ENCODE measurements around the gene PCTP. TPM values are rescaled to one million over a fixed set of nuclear protein-coding genes. Genes with fewer than 3 reads are reported as not detected.
A peak's percentile ranks its signal among the peaks of the same experiment; 100 is the strongest.

The PCTP gene
- total RNA-seq, 4 donors from 2014 or later, result 8.6 to 581 (median 35.0) TPM

GRCh38 chr17:55710410-55710809, 40.4 kb upstream of the PCTP start:
- Histone ChIP-seq H3K9me3 (no peaks in the 10 kb centered on the region), H3K27me3 (no peaks in the 10 kb centered on the region), H3K27ac (peak overlapping the region in 1 of 4 donors; percentile 57), H3K4me1 (peaks cover 0 to 5% (median 0%) of the 10 kb centered on the region in 4 donors), H3K36me3 (no peaks in the 10 kb centered on the region), H3K4me3 (no peak overlapping the region)
- intact Hi-C loops (cut with DNase I; ENCODE audit: low total_unique reads) (loop anchor here (10.0 kb wide), 1 partner anchor 66 kb away; no protein-coding TSS in a partner anchor), in situ Hi-C loops (cut with MboI; ENCODE audit: low pct_ligation_motif_present in 1 of 4, low pct_unique_long_range_greater_than_20kb in 1 of 4, low sequenced_read_pairs in 3 of 4) (no loop called here)
- DNase-seq, result no peak
- TF ChIP-seq, protein P1, sequence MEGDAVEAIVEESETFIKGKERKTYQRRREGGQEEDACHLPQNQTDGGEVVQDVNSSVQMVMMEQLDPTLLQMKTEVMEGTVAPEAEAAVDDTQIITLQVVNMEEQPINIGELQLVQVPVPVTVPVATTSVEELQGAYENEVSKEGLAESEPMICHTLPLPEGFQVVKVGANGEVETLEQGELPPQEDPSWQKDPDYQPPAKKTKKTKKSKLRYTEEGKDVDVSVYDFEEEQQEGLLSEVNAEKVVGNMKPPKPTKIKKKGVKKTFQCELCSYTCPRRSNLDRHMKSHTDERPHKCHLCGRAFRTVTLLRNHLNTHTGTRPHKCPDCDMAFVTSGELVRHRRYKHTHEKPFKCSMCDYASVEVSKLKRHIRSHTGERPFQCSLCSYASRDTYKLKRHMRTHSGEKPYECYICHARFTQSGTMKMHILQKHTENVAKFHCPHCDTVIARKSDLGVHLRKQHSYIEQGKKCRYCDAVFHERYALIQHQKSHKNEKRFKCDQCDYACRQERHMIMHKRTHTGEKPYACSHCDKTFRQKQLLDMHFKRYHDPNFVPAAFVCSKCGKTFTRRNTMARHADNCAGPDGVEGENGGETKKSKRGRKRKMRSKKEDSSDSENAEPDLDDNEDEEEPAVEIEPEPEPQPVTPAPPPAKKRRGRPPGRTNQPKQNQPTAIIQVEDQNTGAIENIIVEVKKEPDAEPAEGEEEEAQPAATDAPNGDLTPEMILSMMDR (IDR thresholded peaks at IDR 0.05), result no peak
- TF ChIP-seq POLR2AphosphoS5 (IDR thresholded peaks at IDR 0.05), result peak in 1 of 3 donors; percentile 43
- TF ChIP-seq POLR2A (IDR thresholded peaks at IDR 0.05), result no peak
- WGBS, 2 donors (ENCODE audit: low coverage in 1 of 2), result 60 to 88% methylated on average over 1 to 3 of the region's 3 CpGs

DNA sequence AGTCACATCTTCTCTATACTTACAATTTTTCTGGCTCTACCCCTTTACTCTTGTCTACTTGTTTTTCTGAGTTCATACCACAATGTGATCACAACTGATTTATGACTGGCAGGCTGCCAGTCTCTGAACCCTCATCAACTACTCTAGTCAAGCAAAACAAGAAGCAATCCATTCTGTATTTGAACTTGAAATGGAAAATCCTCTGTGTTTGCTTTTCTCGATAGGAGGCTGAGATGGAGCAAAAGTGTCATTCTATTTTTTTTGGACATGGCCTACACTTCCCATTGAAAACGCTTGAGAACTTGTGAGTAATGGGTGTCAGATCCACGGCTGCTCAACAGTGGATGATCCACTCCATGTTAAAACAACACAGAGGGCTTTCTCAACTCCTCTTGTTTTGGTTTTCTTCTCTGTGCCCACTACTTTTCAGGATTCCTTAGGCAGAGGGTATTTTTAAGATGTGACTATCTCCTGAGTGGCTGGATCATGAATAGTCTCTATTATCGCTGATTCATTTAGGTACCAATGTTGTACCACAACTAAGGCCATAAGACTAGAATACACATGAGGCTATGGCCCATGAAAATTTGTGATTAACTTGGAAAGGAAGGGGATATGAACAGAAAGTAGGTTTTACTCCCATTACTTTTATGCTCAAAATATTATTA, 39.9 kb upstream of the PCTP start:
- 65% methylated on average over 4 of the region's 4 CpGs for WGBS, 2 donors (ENCODE audit: low coverage in 1 of 2)
- TF ChIP-seq EP300 (IDR thresholded peaks at IDR 0.05; ENCODE audit: low read depth) (no peak), POLR2A (IDR thresholded peaks at IDR 0.05) (no peak)
- TF ChIP-seq, protein P1 (IDR thresholded peaks at IDR 0.05), result no peak
- H3K9me3 ChIP-seq, result no peaks in the 10 kb centered on the region
- DNase-seq, result no peak
- no peaks in the 10 kb centered on the region for H3K36me3 ChIP-seq
- H3K27me3 ChIP-seq, result no peaks in the 10 kb centered on the region
- H3K4me3 ChIP-seq, result no peak overlapping the region
- intact Hi-C loops (cut with DNase I; ENCODE audit: low total_unique reads) (loop anchor here (10.0 kb wide), 1 partner anchor 66 kb away; no protein-coding TSS in a partner anchor), in situ Hi-C loops (cut with MboI; ENCODE audit: low pct_ligation_motif_present in 1 of 4, low pct_unique_long_range_greater_than_20kb in 1 of 4, low sequenced_read_pairs in 3 of 4) (no loop called here)
- H3K4me1 ChIP-seq, result peaks cover 0 to 5% (median 0%) of the 10 kb centered on the region in 4 donors
- H3K27ac ChIP-seq, result peak overlapping the region in 1 of 4 donors; percentile 38

- intact Hi-C loops (cut with DNase I; ENCODE audit: low total_unique reads), result loop anchor here (10.0 kb wide), 1 partner anchor 73 kb away; no protein-coding TSS in a partner anchor
- in situ Hi-C loops (cut with MboI; ENCODE audit: low pct_ligation_motif_present in 1 of 4, low pct_unique_long_range_greater_than_20kb in 1 of 4, low sequenced_read_pairs in 3 of 4), result loop anchor here in 1 of 4 donors (5.0 kb wide), 1 partner anchor 190 kb away; no protein-coding TSS in a partner anchor
- Histone ChIP-seq H3K9me3 (no peaks in the 10 kb centered on the region), H3K4me1 (peaks cover 0 to 5% (median 0%) of the 10 kb centered on the region in 4 donors), H3K4me3 (no peak overlapping the region), H3K27ac (no peak overlapping the region), H3K27me3 (no peaks in the 10 kb centered on the region), H3K36me3 (no peaks in the 10 kb centered on the region)
- no peak for DNase-seq
- TF ChIP-seq EP300 (IDR thresholded peaks at IDR 0.05; ENCODE audit: low read depth) (no peak), POLR2A (IDR thresholded peaks at IDR 0.05) (no peak), POLR2AphosphoS5 (IDR thresholded peaks at IDR 0.05) (no peak)
- TF ChIP-seq, protein P1 (IDR thresholded peaks at IDR 0.05), result no peak
- WGBS, 2 donors (ENCODE audit: low coverage in 1 of 2), result 85 to 100% methylated on average over 1 to 4 of the region's 4 CpGs
Observed at GRCh38 chr17:55717432-55717831, 33.4 kb upstream of the PCTP start.

DNA sequence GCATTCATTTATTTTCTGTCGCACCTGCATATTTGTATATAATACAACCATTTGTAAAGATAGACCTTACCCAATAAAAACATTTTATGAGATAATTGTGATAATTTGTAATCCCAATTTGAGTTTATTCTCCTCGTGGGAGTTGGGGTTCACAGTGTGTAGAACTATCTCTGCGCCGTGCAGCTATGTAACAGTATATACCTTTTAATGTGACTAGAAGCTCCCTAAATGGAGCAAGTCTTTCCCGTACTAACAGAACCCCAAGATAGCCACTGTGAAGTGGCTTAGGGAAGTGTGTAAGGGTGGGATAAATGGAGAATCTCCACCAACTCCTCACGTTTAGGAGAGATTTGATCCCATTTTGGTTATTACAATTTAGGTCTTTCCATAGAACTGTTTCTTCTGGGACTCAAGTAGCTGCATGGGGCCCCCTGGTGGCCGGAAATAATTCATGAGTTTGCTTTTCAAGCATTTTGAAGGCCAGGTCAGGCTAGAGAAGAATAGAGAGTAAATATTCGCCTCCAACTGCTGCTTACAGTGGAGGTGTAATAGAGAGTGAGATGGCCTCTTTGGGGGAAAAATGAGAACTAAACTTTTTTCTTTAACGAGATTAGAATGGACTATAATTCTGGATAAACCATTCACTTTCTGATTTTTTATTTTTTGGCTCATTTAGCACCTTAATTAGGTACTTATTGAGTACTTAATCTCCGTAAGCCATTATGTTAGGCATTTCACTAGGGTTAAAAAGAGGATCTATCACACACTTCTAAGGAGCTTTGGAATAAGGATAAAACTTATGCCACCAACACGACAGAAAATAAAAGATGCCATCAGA, 32.7 kb upstream of the PCTP start:
- Histone ChIP-seq H3K9me3 (no peaks in the 10 kb centered on the region), H3K27ac (no peak overlapping the region), H3K4me3 (no peak overlapping the region), H3K27me3 (peaks cover 6% of the 10 kb centered on the region), H3K36me3 (no peaks in the 10 kb centered on the region), H3K4me1 (peaks cover 0 to 7% (median 1%) of the 10 kb centered on the region in 4 donors)
- DNase-seq, result peak; percentile 78
- intact Hi-C loops (cut with DNase I; ENCODE audit: low total_unique reads), result loop anchor here (2.0 to 10.0 kb wide), 2 partner anchors 73 to 191 kb away; no protein-coding TSS in a partner anchor
- 52 to 67% methylated on average over 5 to 11 of the region's 11 CpGs for WGBS, 2 donors (ENCODE audit: low coverage in 1 of 2)
- in situ Hi-C loops (cut with MboI; ENCODE audit: low pct_ligation_motif_present in 1 of 4, low pct_unique_long_range_greater_than_20kb in 1 of 4, low sequenced_read_pairs in 3 of 4), result loop anchor here in 1 of 4 donors (5.0 kb wide), 1 partner anchor 191 kb away; no protein-coding TSS in a partner anchor
- TF ChIP-seq POLR2AphosphoS5 (IDR thresholded peaks at IDR 0.05), result no peak
- TF ChIP-seq, protein P1 (IDR thresholded peaks at IDR 0.05), result peak; percentile 64 to 81 (median 78)
- no peak for TF ChIP-seq EP300 (IDR thresholded peaks at IDR 0.05; ENCODE audit: low read depth)
- TF ChIP-seq POLR2A (IDR thresholded peaks at IDR 0.05), result no peak

All from transverse colon (tissue), 4 donors.